ENCODE data around the gene TBC1D17.

The TBC1D17 gene

DNA sequence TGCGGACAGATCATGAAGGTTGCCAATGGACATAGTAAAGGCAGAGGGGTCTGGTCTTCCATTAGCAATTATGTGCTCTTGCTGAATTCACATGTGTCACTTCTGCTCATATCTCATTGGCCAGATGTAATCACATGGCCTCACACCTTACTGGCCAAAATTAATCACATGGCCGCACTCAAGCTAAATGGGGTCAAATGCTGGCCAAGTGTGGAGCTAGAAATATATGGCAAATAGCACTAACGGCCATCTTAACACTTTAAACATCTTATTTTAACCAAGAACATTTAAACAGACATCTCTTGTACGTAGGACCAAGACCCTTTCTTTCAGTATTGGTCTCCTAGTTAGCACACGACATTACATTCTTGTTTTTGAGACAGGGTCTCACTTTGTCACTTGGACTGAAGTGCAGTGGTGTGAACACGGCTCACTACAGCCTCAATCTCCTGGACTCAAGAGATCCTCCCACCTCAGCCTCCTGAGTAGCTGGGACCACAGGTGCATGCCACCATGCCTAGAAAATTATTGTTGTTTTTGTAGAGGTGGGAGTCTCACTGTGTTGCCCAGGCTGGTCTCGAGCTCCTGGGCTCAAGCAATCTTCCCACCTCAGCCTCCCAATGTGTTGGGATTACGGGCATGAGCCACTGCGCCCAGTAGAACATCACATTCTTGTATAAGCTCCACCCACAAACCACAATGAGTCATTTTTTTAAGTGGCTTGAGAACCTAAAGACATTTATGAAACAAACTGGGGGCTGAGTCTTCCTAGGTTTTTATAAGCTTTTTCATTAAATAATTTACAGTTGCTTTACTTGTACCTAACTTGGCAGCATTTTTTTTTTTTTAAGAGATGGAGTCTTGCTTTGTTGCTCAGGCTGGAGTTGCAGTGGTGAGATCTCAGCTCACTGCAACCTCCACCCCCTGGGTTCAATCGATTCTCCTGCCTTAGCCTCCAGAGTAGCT lies 29.5 kb upstream of the TBC1D17 start:
- DNase-seq (ENCODE audit: low read depth in 1 of 2, low spot score in 1 of 2) = no peak

DNA sequence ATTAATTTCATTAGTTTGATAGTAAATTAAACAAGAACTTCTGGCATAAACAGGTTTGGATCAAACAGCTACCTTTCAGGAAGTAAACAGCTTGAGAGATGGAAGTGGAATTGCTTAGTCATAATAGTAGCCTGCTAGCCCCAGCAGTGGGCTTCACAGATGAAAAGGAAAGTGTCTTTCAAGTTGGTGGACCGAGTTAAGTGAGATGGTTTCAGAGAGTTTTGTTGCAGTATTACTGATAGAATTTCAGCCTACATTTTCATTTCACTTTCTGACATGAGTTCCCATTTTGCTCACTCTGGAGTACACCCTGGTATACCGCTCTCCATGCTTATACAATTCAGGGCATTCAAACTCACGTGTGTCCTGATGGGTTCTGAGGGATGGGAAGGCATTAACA lies 28.6 kb upstream of the TBC1D17 start:
- DNase-seq (ENCODE audit: low read depth in 1 of 2, low spot score in 1 of 2) = no peak

DNA sequence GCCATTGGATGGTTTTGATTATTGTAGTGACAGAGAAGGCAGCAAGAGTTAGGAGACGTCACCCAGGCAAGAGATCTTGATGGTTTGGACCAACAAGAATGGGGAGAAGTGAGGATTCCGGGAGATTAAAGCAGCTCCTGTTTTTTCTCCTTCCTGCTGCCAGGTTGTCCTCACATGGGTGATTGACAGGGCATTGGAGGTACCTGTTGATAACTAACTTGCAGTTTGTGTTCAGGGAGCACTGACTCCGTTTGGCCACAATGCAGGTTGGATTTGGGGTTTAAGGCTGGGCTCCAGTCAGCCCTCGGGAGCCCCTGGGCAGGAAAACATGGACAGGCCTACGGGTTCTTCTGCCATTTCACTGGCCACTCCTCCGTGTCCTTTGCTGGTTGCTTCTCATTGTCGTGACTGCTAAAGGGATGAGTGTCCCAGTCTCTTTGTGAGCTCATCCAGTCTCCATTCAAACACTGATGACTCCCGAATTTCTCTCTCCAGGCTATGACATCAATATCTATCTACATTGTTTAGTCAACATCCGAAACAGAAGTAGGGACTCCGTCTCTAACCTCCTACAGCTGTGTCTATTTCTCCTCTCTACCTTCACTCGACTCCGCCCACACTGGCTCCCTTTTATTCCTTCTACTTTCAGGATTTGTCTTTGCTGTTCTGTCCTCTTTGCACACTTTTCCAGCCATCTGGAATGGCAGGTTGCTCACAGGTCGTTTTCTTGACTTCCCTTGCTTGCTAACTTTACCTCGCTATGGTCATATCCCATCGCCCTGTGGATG lies 27.9 kb upstream of the TBC1D17 start:
- no peak for DNase-seq (ENCODE audit: low read depth in 1 of 2, low spot score in 1 of 2)

DNA sequence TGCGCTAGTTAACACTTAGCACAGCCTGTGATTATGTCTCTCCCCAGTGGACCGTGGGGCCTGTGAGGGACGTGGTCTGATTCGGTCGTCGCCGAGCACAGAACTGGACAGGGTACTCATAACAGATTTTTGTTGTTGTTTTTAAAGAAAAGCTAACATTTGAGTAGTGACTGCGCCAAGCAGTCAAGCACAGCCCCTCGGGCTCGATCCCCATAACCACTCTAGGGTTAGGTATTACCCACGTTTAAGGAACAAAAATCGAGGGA lies 27.3 kb upstream of the TBC1D17 start:
- no peak for DNase-seq (ENCODE audit: low read depth in 1 of 2, low spot score in 1 of 2)

DNA sequence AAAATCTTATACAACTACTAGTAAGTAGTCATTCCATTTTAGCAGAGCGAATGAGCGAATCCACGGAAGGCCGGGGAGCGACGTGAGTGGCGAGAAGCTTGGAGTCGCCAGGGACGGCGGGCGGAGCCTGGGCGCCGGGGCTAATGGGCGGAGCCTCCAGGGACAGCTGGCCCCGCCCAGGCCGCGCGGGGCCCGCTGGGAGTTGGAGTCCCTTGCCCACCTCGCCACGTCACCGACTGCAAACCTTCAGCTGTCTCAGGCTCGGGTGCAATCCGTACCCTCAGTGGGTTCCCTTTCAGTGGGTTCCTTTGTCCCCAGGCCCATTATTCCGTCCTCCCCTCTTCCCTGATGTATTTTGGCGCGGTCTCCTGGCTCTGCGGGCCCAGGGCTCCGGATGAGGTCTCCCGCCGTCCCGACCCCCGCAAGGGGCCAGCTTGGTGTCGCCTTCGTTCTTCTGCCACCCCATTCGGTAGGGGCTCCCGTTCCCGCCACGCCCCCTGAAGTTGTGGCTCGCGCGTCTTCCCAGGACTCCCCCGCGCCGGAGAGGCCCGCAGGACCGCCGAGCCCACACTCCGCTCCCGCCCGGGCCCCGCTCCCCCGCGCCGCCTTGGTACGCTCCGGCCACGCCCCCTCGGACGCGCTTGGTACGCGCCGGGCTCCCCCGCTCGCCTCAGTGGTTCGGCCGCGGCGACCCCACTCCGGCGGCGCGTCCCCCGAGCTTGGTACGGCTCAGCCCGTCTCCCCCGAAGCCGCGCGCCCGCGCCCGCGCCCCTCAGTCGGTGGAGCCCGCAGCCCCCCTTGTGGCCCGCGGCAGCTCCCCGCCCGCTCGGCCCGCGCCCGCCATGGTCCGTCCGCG lies 26.8 kb upstream of the TBC1D17 start, which contains the start of gene PTOV1:
Gene PTOV1, plus strand, starts transcription at position 673 of the 856 bp plus-strand sequence.
- peak; percentile 78 to 82 for DNase-seq (ENCODE audit: low read depth in 1 of 2, low spot score in 1 of 2)

DNA sequence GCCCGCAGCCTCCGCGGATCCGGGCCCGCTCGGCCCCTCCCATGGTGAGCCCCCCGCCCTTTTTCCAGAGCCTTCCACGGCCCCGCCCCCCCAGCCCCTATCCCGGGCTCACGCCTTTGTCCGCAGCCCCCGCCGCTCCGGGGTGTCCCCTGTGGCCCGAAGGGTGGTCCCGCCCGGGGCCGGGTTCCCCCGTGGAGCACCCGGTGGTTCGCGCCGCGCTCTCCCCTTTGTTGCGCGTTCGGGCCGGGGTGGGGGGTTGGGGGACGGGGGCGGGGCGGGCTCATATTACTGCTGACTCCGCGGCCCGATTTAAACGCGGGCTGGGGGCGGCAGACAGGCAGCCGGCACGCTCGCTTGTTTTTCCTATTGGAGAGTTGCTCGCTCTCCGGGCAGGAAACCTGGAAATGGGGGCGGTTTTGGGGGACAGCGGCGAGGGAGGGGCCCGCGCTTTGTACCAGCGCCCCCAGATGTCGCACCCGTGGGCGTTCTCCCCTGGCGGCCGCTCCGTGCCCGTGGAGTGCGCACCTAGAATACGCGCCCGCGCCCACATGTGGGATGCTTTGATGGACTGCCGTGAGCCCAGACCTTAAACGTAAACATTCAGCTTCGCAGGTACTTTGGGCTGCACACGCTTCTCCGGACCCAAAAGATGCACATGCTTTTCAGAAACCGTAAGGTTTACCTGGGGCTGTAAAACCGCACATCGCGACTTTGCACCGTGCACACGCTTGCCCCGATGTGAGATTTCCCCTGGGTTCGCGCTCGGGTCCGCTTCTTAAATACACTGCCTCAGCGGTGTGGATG lies 25.8 kb upstream of the TBC1D17 start:
- peak in 1 of 2 donors; percentile 20 for DNase-seq (ENCODE audit: low read depth in 1 of 2, low spot score in 1 of 2)

DNA sequence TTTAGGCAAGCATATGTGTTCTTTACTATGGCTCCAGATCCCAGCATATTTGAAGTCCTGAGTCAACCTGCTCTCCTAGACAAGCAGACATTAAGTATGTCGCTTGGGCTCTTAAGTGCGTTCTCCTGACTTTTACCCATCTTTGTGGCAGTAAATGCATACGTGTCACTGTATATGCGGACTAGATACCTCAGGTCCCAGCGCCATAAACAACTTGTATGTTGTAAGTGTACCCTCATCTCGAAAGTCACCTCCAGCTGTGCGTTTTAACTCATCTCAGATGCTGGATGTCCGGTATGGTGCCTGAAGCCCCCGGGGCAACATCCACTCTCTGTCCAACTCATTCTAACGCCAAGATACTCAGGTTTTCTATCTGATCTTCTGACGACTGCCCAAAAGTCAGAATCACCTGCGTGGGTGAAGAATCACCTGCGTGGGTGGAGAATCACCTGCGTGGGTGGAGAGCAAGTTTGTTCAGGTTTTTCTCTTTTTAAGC lies 24.8 kb upstream of the TBC1D17 start:
- DNase-seq (ENCODE audit: low read depth in 1 of 2, low spot score in 1 of 2) = no peak

DNA sequence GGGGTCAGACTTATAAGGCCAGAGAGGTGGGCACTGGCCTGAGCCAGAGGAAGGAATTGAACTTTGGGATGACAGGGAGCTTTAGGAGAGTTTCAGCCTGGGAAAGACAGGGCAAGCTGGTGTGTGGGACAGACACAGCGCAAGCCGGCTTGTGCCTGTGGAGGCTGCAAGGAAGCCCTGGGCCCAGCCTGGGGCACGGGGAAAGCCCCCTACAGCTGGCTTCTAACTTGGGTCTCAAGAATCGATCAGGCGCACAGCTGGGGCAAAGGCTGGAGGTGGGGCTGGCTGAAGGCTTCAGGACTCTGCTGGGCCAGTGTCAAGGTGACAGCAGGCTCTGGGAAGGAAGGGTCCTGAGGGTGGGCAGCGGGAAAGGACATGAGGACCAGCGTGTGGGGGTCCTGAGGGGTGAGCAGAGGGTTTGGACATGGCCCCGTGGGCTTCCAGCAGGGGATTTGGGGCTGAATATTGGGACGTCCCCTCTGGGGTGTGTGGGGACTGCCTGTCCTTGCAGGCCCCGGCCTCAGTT lies 23.6 kb upstream of the TBC1D17 start:
- DNase-seq (ENCODE audit: low read depth in 1 of 2, low spot score in 1 of 2) = no peak

DNA sequence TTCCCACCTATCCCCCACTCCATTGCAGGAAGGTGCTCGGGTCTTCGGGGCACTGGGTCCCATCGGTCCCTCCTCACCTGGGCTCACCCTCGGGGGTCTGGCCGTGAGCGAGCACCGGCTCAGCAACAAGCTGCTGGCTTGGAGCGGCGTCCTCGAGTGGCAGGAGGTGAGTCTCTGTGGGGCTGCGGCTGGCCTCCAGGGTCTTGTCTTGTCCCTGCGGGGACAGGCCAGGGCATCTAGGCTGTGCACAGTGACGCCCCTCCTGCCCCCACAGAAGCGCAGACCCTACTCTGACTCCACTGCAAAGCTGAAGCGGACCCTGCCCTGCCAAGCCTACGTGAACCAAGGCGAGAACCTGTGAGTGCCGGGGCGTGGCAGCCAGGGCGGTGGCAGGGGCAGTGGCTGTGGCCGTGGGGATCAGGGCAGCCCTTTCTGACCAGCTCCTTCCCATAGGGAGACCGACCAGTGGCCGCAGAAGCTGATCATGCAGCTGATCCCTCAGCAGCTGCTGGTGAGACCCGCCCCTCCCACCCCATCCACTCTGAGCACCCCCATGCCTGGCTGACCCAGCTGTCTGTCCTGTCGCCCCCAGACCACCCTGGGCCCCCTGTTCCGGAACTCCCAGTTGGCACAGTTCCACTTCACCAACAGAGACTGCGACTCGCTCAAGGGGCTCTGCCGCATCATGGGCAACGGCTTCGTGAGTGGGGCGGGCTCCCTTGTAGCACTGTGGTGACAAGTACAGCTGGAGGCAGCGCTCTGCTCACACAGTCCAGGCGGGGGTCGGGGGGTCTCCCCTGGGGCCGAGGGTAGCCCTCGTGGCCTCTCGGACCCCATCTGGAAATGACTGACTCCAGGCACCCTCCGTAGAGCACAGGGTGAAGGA lies 22.9 kb upstream of the TBC1D17 start:
- DNase-seq (ENCODE audit: low read depth in 1 of 2, low spot score in 1 of 2) = no peak

DNA sequence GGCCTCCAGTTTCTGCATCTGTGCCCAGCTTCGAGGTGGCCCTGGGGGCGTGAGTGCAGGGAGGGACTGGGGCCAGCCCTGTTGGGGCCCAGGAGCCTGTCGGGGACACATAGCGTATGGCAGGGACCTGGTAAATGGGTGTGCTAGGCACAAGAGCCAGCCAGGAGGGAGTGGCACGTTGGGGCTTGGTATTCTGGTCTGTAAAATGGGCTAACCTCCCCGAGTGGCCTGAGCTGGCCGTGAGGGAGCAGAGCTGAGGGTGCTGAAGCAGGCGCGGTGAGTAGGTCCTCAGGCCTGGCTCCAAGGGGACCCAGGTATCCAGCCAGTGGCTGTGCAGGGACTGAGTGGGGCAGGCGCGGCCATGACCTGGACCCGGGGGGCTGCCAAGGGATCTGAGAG lies 22.2 kb upstream of the TBC1D17 start:
- no peak for DNase-seq (ENCODE audit: low read depth in 1 of 2, low spot score in 1 of 2)

DNA sequence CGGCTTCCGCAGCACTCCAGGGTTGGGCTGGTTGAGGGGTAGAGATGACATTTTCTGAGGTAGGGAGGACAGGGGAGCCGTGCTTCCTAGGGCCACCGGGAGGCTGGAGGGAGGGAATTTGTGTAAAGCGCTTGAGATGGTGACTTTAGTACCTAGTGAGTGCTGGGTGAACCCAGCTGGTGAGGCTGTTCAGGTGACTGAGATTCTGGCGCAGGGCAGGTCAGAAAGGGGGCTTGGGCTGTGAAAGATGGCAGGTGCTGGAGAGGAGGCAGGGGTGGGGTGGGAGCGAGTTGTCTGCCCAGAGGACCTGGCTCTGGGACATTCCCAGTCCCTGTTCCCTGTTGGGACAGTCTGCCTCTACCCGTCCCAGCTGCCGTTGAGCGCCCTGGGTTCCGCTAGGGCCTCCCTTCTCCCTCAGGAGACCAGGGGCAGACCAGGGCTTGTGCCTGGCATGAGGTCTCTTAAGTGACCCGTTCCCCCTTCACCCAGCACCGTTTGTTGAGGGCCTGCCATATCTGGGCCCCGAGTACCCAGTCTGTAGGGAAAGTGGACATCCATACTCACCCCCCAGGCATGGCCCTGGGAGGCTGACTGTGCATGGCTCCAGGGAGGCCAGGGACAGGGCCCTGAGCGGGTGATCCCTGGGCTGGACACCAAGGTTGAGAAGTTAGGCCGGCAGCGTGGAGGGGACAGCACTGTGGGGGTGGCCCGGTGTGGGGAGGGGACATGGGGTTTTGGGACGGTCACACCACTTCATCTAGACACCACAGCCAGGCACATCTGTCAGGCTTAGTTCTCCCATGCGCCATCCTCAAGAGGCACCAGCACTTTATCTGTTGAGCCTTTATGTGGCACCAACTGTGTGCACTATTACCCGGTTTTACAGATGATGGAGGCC lies 21.6 kb upstream of the TBC1D17 start:
- no peak for DNase-seq (ENCODE audit: low read depth in 1 of 2, low spot score in 1 of 2)

DNA sequence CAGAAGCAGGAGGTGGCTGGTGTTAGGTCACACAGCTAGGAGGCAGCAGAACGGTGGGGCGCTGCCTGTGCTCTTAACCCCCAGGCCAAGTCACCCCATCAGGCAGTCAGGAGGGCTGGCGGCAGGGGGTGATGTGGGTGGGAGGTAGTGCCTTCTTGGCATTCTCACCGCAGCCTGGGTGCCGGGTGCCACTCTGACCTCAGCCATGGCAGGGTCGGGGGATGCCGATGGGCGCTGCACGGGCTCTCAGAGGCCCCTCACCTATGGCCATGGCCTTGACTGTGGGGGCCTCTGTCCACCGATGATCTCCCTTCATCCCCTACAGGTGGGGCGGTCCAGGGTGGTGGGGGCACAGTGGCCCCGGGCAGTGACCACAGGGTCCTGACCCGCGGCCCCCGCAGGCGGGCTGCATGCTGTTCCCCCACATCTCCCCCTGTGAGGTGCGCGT lies 20.9 kb upstream of the TBC1D17 start:
- no peak for DNase-seq (ENCODE audit: low read depth in 1 of 2, low spot score in 1 of 2)

DNA sequence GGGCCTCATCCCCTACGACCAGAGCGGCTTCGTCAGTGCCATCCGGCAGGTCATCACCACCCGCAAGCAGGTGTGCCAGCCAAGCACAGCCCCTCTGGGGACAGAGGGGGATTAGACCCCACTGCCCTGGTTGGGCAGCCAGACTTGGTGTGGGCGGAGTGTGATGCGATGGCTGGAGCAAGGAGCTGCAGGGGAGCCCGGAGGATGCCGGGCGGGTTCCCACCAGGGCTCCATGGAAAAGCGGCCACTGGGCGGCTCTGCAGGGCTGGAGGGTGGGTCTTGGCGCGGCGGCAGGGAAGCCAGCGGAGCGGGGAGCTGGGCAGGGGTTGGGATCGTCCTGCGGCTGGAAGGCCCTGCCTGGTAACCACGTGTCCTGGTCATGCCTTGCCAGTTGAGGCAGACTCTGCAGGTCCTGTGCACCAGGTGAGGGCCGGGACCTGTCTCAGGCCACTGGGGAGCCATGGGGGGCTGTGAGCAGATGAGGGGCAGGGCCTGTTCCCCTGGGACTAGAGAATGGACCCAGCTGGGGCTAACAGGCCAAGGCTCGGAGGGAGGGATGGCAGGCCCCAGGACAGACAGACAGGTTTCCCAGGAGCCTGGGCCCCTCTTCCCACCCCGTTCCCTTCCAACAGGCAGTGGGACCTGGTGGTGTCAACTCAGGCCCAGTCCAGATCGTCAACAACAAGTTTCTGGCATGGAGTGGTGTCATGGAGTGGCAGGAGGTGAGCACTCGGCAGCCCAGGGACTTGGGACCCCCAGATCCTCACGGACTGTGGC lies 20.3 kb upstream of the TBC1D17 start:
- no peak for DNase-seq (ENCODE audit: low read depth in 1 of 2, low spot score in 1 of 2)

DNA sequence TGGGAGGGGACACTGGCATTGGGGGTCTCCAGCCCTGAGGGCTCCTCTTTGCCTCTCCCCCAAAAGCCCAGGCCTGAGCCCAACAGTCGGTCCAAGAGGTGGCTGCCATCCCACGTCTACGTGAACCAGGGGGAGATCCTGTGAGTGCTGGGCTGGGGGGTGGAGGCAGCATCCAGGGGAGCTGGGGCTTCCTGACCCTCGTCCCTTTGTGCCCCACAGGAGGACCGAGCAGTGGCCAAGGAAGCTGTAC lies 19.7 kb upstream of the TBC1D17 start:
- DNase-seq (ENCODE audit: low read depth in 1 of 2, low spot score in 1 of 2) = no peak

DNA sequence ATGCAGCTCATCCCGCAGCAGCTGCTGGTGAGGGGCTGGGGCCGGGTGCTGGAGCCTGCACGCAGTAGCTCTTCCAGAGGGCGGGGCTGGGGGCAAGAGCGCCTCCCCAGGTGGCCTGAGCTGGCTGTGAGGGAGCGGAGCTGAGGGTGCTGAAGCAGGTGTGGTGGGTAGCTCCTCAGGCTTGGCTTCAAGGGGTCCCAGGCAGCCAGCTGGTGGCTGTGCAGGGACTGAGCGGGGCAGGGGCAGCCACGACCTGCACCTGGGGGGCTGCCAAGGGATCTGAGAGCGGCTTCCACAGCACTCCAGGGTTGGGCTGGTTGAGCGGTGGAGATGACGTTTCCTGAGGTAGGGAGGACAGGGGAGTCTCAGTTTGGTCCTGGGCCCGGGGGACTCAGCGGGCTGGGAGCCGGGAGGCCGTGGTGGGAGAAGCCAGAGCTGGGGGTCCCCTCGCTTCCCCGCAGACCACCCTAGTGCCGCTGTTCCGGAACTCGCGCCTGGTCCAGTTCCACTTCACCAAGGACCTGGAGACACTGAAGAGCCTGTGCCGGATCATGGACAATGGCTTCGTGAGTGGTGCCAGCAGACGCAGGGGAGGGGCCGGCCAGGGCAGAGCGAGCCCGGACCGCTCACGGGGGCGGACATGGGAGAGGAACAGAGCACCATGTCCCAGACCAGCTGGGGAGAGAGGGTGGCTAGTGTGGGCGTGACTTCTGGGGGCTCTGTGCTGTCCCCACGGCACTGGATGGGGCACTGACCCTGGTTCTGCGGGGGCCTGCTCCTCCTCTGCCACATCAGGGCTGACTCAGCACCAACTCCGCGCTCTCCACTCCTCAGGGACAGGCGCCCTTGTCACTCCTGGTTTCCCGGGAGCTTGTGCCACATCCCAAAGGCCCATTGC lies 19.2 kb upstream of the TBC1D17 start:
- no peak for DNase-seq (ENCODE audit: low read depth in 1 of 2, low spot score in 1 of 2)

DNA sequence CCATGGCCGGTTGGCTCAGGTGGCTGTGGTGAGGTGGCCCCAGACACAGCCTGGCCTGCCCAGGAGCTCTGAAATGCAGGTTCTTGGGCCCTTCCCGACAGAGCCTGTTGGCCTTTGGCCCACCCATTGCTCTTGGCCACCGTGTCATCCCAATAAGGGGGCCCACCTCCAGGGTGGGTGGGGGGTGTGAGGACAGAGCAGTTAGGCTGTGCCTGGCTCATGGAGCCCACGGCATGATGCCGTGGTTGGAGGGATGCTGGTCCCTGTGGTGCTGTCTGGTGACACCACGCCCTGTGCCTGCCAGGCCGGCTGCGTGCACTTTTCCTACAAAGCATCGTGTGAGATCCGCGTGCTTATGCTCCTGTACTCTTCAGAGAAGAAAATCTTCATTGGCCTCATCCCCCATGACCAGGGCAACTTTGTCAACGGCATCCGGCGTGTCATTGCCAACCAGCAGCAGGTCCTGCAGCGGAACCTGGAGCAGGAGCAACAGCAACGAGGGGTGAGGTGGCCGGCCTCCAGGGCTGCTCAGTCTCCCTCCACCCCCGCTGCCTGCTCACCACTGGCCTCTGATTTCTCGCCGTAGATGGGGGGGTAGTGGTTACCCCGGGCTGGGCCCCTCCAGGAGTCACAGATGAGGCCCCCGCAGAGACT lies 17.7 kb upstream of the TBC1D17 start:
- DNase-seq (ENCODE audit: low read depth in 1 of 2, low spot score in 1 of 2) = no peak

Data from stimulated activated CD4-positive, alpha-beta T cell treated with anti-CD3 and anti-CD28 coated beads, Interleukin-15, amount 100 ng/mL, for 1 hour (primary cell).